Endothelial cell of umbilical vein (primary cell): Measurements from ENCODE around the gene CTU1. TPM values are rescaled to one million over a fixed set of nuclear protein-coding genes. Genes with fewer than 3 reads are reported as not detected.

ENCODE experiments used
- BruUV-seq: library from RNA; stranded (reverse); fragments of 400-500 nt; replicated peaks from 2 replicates; lab custom pipeline; 2021; lab: Mats Ljungman, UMichigan
- CTCF ChIA-PET: fragments of 300-600, 350-600 bp; sonication (Branson Sonifier 250); formaldehyde crosslinking; loops from one replicate; lab custom pipeline; 2021; ENCODE audit warnings: antibody characterized with exemption, inconsistent platforms; lab: Charles Lee
- POLR2A ChIA-PET: fragments of 300-600, 350-600 bp; sonication (Branson Sonifier 250); formaldehyde crosslinking; loops from one replicate; lab custom pipeline; 2021; ENCODE audit warnings: antibody characterized with exemption, inconsistent platforms; lab: Charles Lee
- DNase-seq: peaks from one replicate; pipeline ENCODE4 v3.0.0-alpha.2; 2011; ENCODE audit warnings: low read depth, low spot score
- FAIRE-seq: peaks from 2 replicates; lab custom pipeline; 2011; peaks lifted over from hg19 to GRCh38; lab: Jason Lieb, UNC
- H2AFZ ChIP-seq: 2 replicates; pipeline ENCODE4 v1.6.0; 2012; ENCODE audit warnings: low read depth, low read length, control low read depth, inconsistent platforms
- H3K27ac ChIP-seq: 2 replicates; pipeline ENCODE4 v1.5.1; 2011; ENCODE audit warnings: low read depth, mild to moderate bottlenecking, control low read depth, low read length, moderate library complexity; ENCODE audit not compliant: insufficient read depth
- H3K27me3 ChIP-seq, 2 experiments: 2 replicates each; pipeline versions ENCODE4 v1.6.0 to v1.6.1; 2011; ENCODE audit warnings: low read length in 2 of 2, mixed read lengths in 1 of 2; ENCODE audit not compliant: control insufficient read depth in 2 of 2, insufficient read depth in 2 of 2
- H3K36me3 ChIP-seq, 2 experiments: 2 replicates in 1 of 2; 3 replicates in 1 of 2; pipeline ENCODE4 v1.5.1; 2011; ENCODE audit warnings: low read length in 2 of 2, mild to moderate bottlenecking in 1 of 2, moderate library complexity in 1 of 2; ENCODE audit not compliant: control insufficient read depth in 2 of 2, insufficient read depth in 2 of 2; ENCODE audit errors: extremely low read depth in 1 of 2
- H3K4me1 ChIP-seq: 3 replicates; pipeline ENCODE4 v1.5.1; 2011; ENCODE audit warnings: mild to moderate bottlenecking, low read length; ENCODE audit not compliant: control insufficient read depth, insufficient read depth; ENCODE audit errors: extremely low read depth
- H3K4me2 ChIP-seq: 2 replicates; pipeline ENCODE4 v1.6.1; 2011; ENCODE audit warnings: low read length, control low read depth, mixed read lengths; ENCODE audit not compliant: insufficient read depth
- H3K4me3 ChIP-seq, 3 experiments: fragments of 200-600 bp in 1 of 3; sonication (generic), shearing (Covaris generic) in 1 of 3; replicated peaks in 1 of 3; 2 replicates each; pipeline ENCODE4 v1.5.1; 2011 to 2016; ENCODE audit warnings: control low read depth in 3 of 3, low read length in 3 of 3, mild to moderate bottlenecking in 2 of 3, inconsistent platforms in 1 of 3, low read depth in 1 of 3, moderate library complexity in 1 of 3; ENCODE audit not compliant: insufficient read depth in 1 of 3
- H3K79me2 ChIP-seq: 2 replicates; pipeline ENCODE4 v1.6.0; 2012; ENCODE audit warnings: low read length, inconsistent platforms; ENCODE audit not compliant: control insufficient read depth, insufficient read depth
- H3K9ac ChIP-seq: replicated peaks from 2 replicates; pipeline ENCODE3; 2011; ENCODE audit warnings: low read length, control low read depth; ENCODE audit not compliant: insufficient read depth; ENCODE audit errors: extremely low read depth
- H3K9me1 ChIP-seq: replicated peaks from 3 replicates; pipeline ENCODE4 v1.6.0; 2011; ENCODE audit warnings: mild to moderate bottlenecking, low read length; ENCODE audit not compliant: control insufficient read depth, insufficient read depth; ENCODE audit errors: extremely low read depth
- H3K9me3 ChIP-seq: replicated peaks from 2 replicates; pipeline ENCODE4 v1.5.1; 2012; ENCODE audit warnings: low read length, inconsistent platforms; ENCODE audit not compliant: control insufficient read depth, insufficient read depth
- H4K20me1 ChIP-seq: replicated peaks from 2 replicates; pipeline ENCODE3; 2011; ENCODE audit warnings: mild to moderate bottlenecking, low read length; ENCODE audit not compliant: control insufficient read depth, insufficient read depth; ENCODE audit errors: extremely low read depth
- EZH2 ChIP-seq: IDR thresholded peaks from 2 replicates; pipeline ENCODE4 v1.6.1; 2012; ENCODE audit warnings: borderline replicate concordance, low read depth, mild to moderate bottlenecking, moderate library complexity, low read length, inconsistent platforms; ENCODE audit not compliant: severe bottlenecking
- FOS ChIP-seq: IDR thresholded peaks from 2 replicates; pipeline ENCODE4 v1.6.1; 2011; ENCODE audit warnings: mild to moderate bottlenecking, low read length, moderate library complexity, borderline replicate concordance; ENCODE audit not compliant: insufficient read depth
- GATA2 ChIP-seq: IDR thresholded peaks from 2 replicates; pipeline ENCODE4 v1.7.0; 2011; ENCODE audit warnings: low read depth, mild to moderate bottlenecking, moderate library complexity, mixed read lengths, low read length; ENCODE audit not compliant: insufficient read length, insufficient read depth
- JUN ChIP-seq: IDR thresholded peaks from 2 replicates; pipeline ENCODE4 v1.6.1; 2011; ENCODE audit warnings: borderline replicate concordance, low read depth; ENCODE audit not compliant: insufficient read length, insufficient read depth
- MYC ChIP-seq: IDR thresholded peaks from one replicate; pipeline ENCODE4 v1.6.1; 2011; ENCODE audit warnings: mild to moderate bottlenecking, low read depth, low read length
- POLR2A ChIP-seq: IDR thresholded peaks from 2 replicates; pipeline ENCODE4 v1.6.1; 2012; ENCODE audit warnings: low read depth, mild to moderate bottlenecking, control low read depth, low read length
- POLR2AphosphoS5 ChIP-seq: IDR thresholded peaks from 2 replicates; pipeline ENCODE4 v1.6.1; 2012; ENCODE audit warnings: low read depth, mild to moderate bottlenecking, control low read depth, low read length, moderate library complexity; ENCODE audit not compliant: insufficient read depth
- dilution Hi-C: fragments of 300-500 bp; cut with MboI; formaldehyde crosslinking; loops from one replicate; pipeline ENCODE4 v1.15.0; 2019; ENCODE audit warnings: low sequenced_read_pairs; ENCODE audit not compliant: extremely low pct_ligation_motif_present
- intact Hi-C: fragments of 100-400 bp; cut with micrococcal nuclease; formaldehyde crosslinking; loops from one replicate; pipeline ENCODE4 v1.10.0; 2022
- polyA plus RNA-seq, 4 experiments: library from polyadenylated mRNA; depleted of rRNA in 3 of 4; stranded (reverse) in 3 of 4; unstranded in 1 of 4; fragments of >200 nt; gene quantifications; 2 replicates each; pipeline versions ENCODE4 v1.2.1 to v1.2.3, GENCODE V29; 2011 to 2012; ENCODE audit warnings: missing spikeins in 1 of 4
- total RNA-seq: library from RNA; stranded (reverse); gene quantifications from 2 replicates; pipeline ENCODE4 v1.2.3, GENCODE V29; 2021
- TF ChIP-seq, protein P1 (sequence below), 2 donors: IDR thresholded peaks; 1 replicate in 1 of 2; 2 replicates in 1 of 2; pipeline ENCODE4 v1.5.1; 2011; ENCODE audit warnings: low read length in 2 of 2, mild to moderate bottlenecking in 2 of 2, moderate library complexity in 2 of 2, control low read depth in 1 of 2, inconsistent platforms in 1 of 2, low read depth in 1 of 2; ENCODE audit not compliant: insufficient read depth in 1 of 2; ENCODE audit errors: extremely low read depth in 1 of 2
- TF ChIP-seq, protein P2 (sequence below): IDR thresholded peaks from 2 replicates; pipeline ENCODE4 v1.6.1; 2011; ENCODE audit not compliant: insufficient read depth, insufficient read length

CTU1 gene
- total and polyA plus RNA-seq, 2 donors (not counting 3 experiments of a cell fraction or from before 2014, with no cell fraction given), result 6.1 to 8.7 TPM

DNA sequence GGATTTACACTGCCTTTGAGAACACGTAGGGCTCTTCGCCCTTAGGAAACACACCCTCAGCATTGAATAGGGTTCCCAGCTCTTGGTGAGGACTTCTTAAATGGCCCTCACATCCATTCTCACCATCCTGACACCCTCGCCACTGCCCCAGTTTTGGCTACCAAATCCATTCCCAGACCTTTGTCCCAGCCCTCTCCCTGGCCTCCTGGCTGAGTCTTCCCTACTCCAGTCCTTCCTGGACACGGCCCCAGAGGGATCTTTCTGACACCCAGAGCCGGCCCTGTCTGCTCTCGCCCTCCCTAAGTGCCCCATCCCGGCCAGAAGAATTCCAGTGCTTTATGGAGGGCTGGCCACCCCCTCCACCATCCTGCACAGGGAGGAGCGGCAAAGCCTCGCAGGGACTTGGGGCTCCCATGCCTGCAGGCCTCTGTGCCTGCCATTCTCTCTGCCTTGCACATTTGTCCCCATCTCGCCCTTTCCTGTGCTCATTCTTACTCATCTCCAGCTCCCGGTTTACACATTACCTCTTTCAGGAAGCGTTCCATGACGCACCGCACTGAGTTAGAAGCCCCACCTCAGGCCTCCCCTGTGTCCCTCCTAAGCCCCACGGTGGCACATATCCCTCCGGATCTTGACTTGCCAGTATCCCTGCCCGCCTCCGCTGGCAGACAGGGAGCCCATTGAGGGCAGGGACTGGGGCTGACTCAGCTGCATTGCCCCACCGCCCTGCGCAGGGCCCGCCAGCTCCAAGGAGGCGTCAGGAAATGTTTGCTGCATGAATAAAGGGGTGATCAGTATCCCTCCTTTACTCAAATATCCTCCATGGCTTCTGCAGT lies 14.5 kb downstream of the CTU1 start:
- Histone ChIP-seq H3K4me2 (no peak overlapping the region), H3K36me3 (no peaks in the 10 kb centered on the region), H3K4me3 (no peak overlapping the region), H2AFZ (no peak overlapping the region), H3K9me1 (no peaks in the 10 kb centered on the region), H3K27me3 (no peaks in the 10 kb centered on the region), H3K27ac (no peak overlapping the region), H3K79me2 (no peaks in the 10 kb centered on the region), H3K9me3 (no peaks in the 10 kb centered on the region), H4K20me1 (no peaks in the 10 kb centered on the region), H3K4me1 (peaks cover 16% of the 10 kb centered on the region), H3K9ac (no peak overlapping the region)
- POLR2A ChIA-PET, result no interaction called here
- no TSS peak for BruUV-seq
- DNase-seq, result no peak
- TF ChIP-seq POLR2AphosphoS5 (no peak), GATA2 (no peak), POLR2A (no peak), FOS (no peak), MYC (no peak), EZH2 (no peak), JUN (no peak)
- TF ChIP-seq, protein P1, sequence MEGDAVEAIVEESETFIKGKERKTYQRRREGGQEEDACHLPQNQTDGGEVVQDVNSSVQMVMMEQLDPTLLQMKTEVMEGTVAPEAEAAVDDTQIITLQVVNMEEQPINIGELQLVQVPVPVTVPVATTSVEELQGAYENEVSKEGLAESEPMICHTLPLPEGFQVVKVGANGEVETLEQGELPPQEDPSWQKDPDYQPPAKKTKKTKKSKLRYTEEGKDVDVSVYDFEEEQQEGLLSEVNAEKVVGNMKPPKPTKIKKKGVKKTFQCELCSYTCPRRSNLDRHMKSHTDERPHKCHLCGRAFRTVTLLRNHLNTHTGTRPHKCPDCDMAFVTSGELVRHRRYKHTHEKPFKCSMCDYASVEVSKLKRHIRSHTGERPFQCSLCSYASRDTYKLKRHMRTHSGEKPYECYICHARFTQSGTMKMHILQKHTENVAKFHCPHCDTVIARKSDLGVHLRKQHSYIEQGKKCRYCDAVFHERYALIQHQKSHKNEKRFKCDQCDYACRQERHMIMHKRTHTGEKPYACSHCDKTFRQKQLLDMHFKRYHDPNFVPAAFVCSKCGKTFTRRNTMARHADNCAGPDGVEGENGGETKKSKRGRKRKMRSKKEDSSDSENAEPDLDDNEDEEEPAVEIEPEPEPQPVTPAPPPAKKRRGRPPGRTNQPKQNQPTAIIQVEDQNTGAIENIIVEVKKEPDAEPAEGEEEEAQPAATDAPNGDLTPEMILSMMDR (IDR thresholded peaks at IDR 0.05; ENCODE audit: extremely low read depth in 1 of 2, insufficient read depth in 1 of 2, low read depth in 1 of 2, low read length in 2 of 2), result no peak
- TF ChIP-seq, protein P2, sequence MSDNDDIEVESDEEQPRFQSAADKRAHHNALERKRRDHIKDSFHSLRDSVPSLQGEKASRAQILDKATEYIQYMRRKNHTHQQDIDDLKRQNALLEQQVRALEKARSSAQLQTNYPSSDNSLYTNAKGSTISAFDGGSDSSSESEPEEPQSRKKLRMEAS, result no peak
- CTCF ChIA-PET, result interaction anchor here (0.8 to 4.6 kb wide), 4 partner anchors 73 to 556 kb away, joined by 3 to 73 read pairs (median 8); no protein-coding TSS in a partner anchor
- dilution Hi-C loops (no loop called here), intact Hi-C loops (loop anchor here (1.0 kb wide), 2 partner anchors 72 to 163 kb away; no protein-coding TSS in a partner anchor)
- FAIRE-seq, result no peak
